ENCODE data around the gene DIMT1.

DNA sequence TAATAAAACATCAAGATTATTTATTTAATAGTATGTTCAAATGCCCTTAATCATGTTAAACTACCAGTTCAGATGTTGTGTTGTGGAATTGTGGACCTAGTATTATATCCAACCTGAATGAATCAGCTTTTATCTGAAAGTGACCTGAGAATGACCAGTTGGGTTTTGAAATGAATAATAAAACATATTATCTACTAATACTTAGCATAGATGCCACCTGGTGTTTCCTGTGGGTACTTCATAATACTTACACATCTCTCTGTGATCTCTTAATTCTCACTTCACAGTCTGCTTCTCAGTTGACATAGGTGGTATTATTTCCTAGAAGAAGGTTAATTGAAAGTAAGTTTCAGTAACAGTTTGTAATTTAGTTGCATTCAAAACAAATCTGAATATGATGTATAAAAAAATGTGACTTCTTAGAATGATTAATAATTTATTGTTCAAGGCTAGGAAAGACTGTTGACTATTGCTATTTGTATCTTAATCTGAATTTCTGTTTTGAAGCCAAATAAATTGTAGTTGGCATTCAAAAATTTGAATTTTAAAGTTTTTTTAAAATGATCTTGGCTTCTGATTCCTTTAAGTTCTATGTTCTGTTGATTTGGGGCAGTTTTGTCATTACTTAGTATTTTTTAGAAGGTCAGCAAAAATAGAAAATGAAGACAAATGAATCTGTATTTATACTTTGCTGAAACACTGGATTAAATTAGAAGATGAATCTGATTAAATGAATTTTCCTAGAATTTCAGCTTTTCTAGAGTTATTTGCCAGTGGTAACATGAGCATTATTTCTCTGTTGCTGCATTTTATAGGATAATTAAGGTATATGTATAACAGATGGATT, 49.5 kb downstream of the DIMT1 start:
- TF ChIP-seq SUZ12 (IDR thresholded peaks at IDR 0.05; ENCODE audit: extremely low read depth, insufficient read depth, insufficient read length) (no peak), YY1 (IDR thresholded peaks at IDR 0.05; ENCODE audit: insufficient read depth, insufficient read length) (no peak), ZNF274 (IDR thresholded peaks at IDR 0.05; ENCODE audit: low read depth, low read length) (no peak)
